Measurements from ENCODE around the gene TMEM60. TPM values are rescaled to one million over a fixed set of nuclear protein-coding genes. Genes with fewer than 3 reads are reported as not detected.

TMEM60 gene
- total RNA-seq, 1 donor from 2014 or later: 11.6 TPM

- peak; percentile 46 for DNase-seq (ENCODE audit: low spot score)
- Mint-ChIP-seq H3K27me3 (ENCODE audit: low read depth) (no peaks in the 10 kb centered on the region), H3K4me1 (ENCODE audit: low read depth) (peaks cover 26% of the 10 kb centered on the region), H3K36me3 (ENCODE audit: low read depth) (peaks cover 10% of the 10 kb centered on the region), H3K9me3 (no peaks in the 10 kb centered on the region), H3K4me3 (ENCODE audit: low read depth) (no peak overlapping the region), H3K27ac (no peak overlapping the region)
- intact Hi-C loops (cut with micrococcal nuclease): loop anchor here (1.0 to 5.0 kb wide), 4 partner anchors 38 to 108 kb away; partner anchors contain the start of genes PHTF2, RSBN1L and TMEM60
These were observed 38.8 kb downstream of the TMEM60 start for GRCh38 chr7:77759294-77759889.

GRCh38 chr7:77757589-77757988, 40.6 kb downstream of the TMEM60 start:
- intact Hi-C loops (cut with micrococcal nuclease): loop anchor here (5.0 kb wide), 1 partner anchor 40 kb away; the partner anchor contains the start of genes PHTF2 and TMEM60
- peaks cover 3% of the 10 kb centered on the region for H3K36me3 Mint-ChIP-seq (ENCODE audit: low read depth)
- peaks cover 31% of the 10 kb centered on the region for H3K4me1 Mint-ChIP-seq (ENCODE audit: low read depth)
- no peaks in the 10 kb centered on the region for H3K27me3 Mint-ChIP-seq (ENCODE audit: low read depth)
- no peak overlapping the region for H3K27ac Mint-ChIP-seq
- no peak for DNase-seq (ENCODE audit: low spot score)
- H3K9me3 Mint-ChIP-seq: no peaks in the 10 kb centered on the region
- H3K4me3 Mint-ChIP-seq (ENCODE audit: low read depth): no peak overlapping the region

GRCh38 chr7:77753173-77753572, 45.1 kb downstream of the TMEM60 start:
- intact Hi-C loops (cut with micrococcal nuclease): no loop called here
- no peak overlapping the region for H3K27ac Mint-ChIP-seq
- H3K4me3 Mint-ChIP-seq (ENCODE audit: low read depth): no peak overlapping the region
- H3K36me3 Mint-ChIP-seq (ENCODE audit: low read depth): peaks cover 29% of the 10 kb centered on the region
- DNase-seq (ENCODE audit: low spot score): no peak
- H3K4me1 Mint-ChIP-seq (ENCODE audit: low read depth): peaks cover 31% of the 10 kb centered on the region
- H3K27me3 Mint-ChIP-seq (ENCODE audit: low read depth): no peaks in the 10 kb centered on the region
- H3K9me3 Mint-ChIP-seq: no peaks in the 10 kb centered on the region

- Mint-ChIP-seq H3K27ac (peak overlapping the region; percentile 4), H3K36me3 (ENCODE audit: low read depth) (peaks cover 30% of the 10 kb centered on the region), H3K27me3 (ENCODE audit: low read depth) (no peaks in the 10 kb centered on the region), H3K4me1 (ENCODE audit: low read depth) (peaks cover 28% of the 10 kb centered on the region), H3K9me3 (no peaks in the 10 kb centered on the region), H3K4me3 (ENCODE audit: low read depth) (no peak overlapping the region)
- no peak for DNase-seq (ENCODE audit: low spot score)
- intact Hi-C loops (cut with micrococcal nuclease): no loop called here
These were observed 46.2 kb downstream of the TMEM60 start for GRCh38 chr7:77752016-77752415.

- Mint-ChIP-seq H3K4me3 (ENCODE audit: low read depth) (no peak overlapping the region), H3K9me3 (no peaks in the 10 kb centered on the region), H3K36me3 (ENCODE audit: low read depth) (peaks cover 35% of the 10 kb centered on the region), H3K27ac (no peak overlapping the region), H3K4me1 (ENCODE audit: low read depth) (peaks cover 16% of the 10 kb centered on the region), H3K27me3 (ENCODE audit: low read depth) (no peaks in the 10 kb centered on the region)
- intact Hi-C loops (cut with micrococcal nuclease): no loop called here
- DNase-seq (ENCODE audit: low spot score): no peak
These were observed 50.5 kb downstream of the TMEM60 start for GRCh38 chr7:77747718-77748117.

- Mint-ChIP-seq H3K27me3 (ENCODE audit: low read depth) (no peaks in the 10 kb centered on the region), H3K9me3 (no peaks in the 10 kb centered on the region), H3K36me3 (ENCODE audit: low read depth) (peaks cover 34% of the 10 kb centered on the region), H3K4me3 (ENCODE audit: low read depth) (no peak overlapping the region), H3K27ac (no peak overlapping the region), H3K4me1 (ENCODE audit: low read depth) (peaks cover 13% of the 10 kb centered on the region)
- intact Hi-C loops (cut with micrococcal nuclease): no loop called here
- no peak for DNase-seq (ENCODE audit: low spot score)
These were observed 51.1 kb downstream of the TMEM60 start for GRCh38 chr7:77747178-77747577.

- Mint-ChIP-seq H3K4me3 (ENCODE audit: low read depth) (no peak overlapping the region), H3K4me1 (ENCODE audit: low read depth) (peaks cover 10% of the 10 kb centered on the region), H3K27me3 (ENCODE audit: low read depth) (no peaks in the 10 kb centered on the region), H3K9me3 (no peaks in the 10 kb centered on the region), H3K27ac (no peak overlapping the region), H3K36me3 (ENCODE audit: low read depth) (peaks cover 34% of the 10 kb centered on the region)
- intact Hi-C loops (cut with micrococcal nuclease): no loop called here
- DNase-seq (ENCODE audit: low spot score): no peak
These were observed 51.4 kb downstream of the TMEM60 start for GRCh38 chr7:77746824-77747165.

GRCh38 chr7:77746164-77746823, 51.9 kb downstream of the TMEM60 start:
- Mint-ChIP-seq H3K27ac (no peak overlapping the region), H3K4me3 (ENCODE audit: low read depth) (no peak overlapping the region), H3K27me3 (ENCODE audit: low read depth) (no peaks in the 10 kb centered on the region), H3K36me3 (ENCODE audit: low read depth) (peaks cover 34% of the 10 kb centered on the region), H3K4me1 (ENCODE audit: low read depth) (peaks cover 10% of the 10 kb centered on the region), H3K9me3 (no peaks in the 10 kb centered on the region)
- DNase-seq (ENCODE audit: low spot score): no peak
- intact Hi-C loops (cut with micrococcal nuclease): no loop called here

- Mint-ChIP-seq H3K27ac (no peak overlapping the region), H3K9me3 (no peaks in the 10 kb centered on the region), H3K27me3 (ENCODE audit: low read depth) (no peaks in the 10 kb centered on the region), H3K4me3 (ENCODE audit: low read depth) (no peak overlapping the region), H3K4me1 (ENCODE audit: low read depth) (peaks cover 9% of the 10 kb centered on the region), H3K36me3 (ENCODE audit: low read depth) (peaks cover 29% of the 10 kb centered on the region)
- DNase-seq (ENCODE audit: low spot score): no peak
- intact Hi-C loops (cut with micrococcal nuclease): no loop called here
These were observed 52.5 kb downstream of the TMEM60 start for GRCh38 chr7:77745746-77746145.

Other genes starting within 250 kb of the TMEM60 start
- gene RSBN1L, start 102.0 kb downstream of the TMEM60 start, total RNA-seq: 28.1 and 28.8 TPM in 2 replicates
- gene PHTF2, start 339 bp upstream of the TMEM60 start, total RNA-seq: 31.8 and 34.8 TPM in 2 replicates

All from activated T-helper 2 cell treated with anti-CD3 and anti-CD28 coated beads, Interferon-gamma antibody, Interleukin-2, Interleukin-4, amounts not matched to agents 10 μg/mL and 5 μg/mL and 100 μg/mL, durations not matched to agents 14 hours and 24 hours and 36 hours (primary cell).